Stimulated activated CD8-positive, alpha-beta memory T cell treated with anti-CD3 and anti-CD28 coated beads, Interleukin-7, amount 100 ng/mL, for 4 hours (primary cell): ENCODE results near the gene GPR152.
"Not testable (repeated sequence)": the region's sequence is repeated elsewhere in the genome, so short reads cannot be mapped to it uniquely, and the experiment has no call there.

Source experiments
- DNase-seq, 2 donors: peaks; one replicate each; pipeline ENCODE4 v3.0.0-alpha.2; 2020; ENCODE audit warnings: low read depth in 2 of 2

Gene GPR152

GRCh38 chr11:67409261-67409666 lies 43.3 kb downstream of the GPR152 start:
- DNase-seq: peak in 1 of 2 donors; percentile 57

GRCh38 chr11:67408437-67409200 lies 43.9 kb downstream of the GPR152 start:
- DNase-seq: no peak

- no peak for DNase-seq
Observed at GRCh38 chr11:67407688-67408163, 44.8 kb downstream of the GPR152 start.

- no peak for DNase-seq
Observed at GRCh38 chr11:67406969-67407687, 45.4 kb downstream of the GPR152 start.

GRCh38 chr11:67406420-67406968 lies 46.0 kb downstream of the GPR152 start:
- DNase-seq: no peak

- DNase-seq: no peak
Observed at GRCh38 chr11:67405688-67406339, 46.7 kb downstream of the GPR152 start.

- no peak for DNase-seq
Observed at GRCh38 chr11:67405196-67405567, 47.3 kb downstream of the GPR152 start.

- DNase-seq: peak in 1 of 2 donors; percentile 50
Observed at GRCh38 chr11:67404515-67405195, 47.9 kb downstream of the GPR152 start.

GRCh38 chr11:67403085-67403484 lies 49.4 kb downstream of the GPR152 start:
- not testable (repeated sequence) for DNase-seq

- DNase-seq: not testable (repeated sequence)
Observed at GRCh38 chr11:67402192-67402839, 50.2 kb downstream of the GPR152 start.

- DNase-seq: peak; percentile 80 to 88
Observed at GRCh38 chr11:67401495-67402191, 50.9 kb downstream of the GPR152 start, which contains the start of gene PPP1CA. Gene PPP1CA, minus strand, starts transcription at chr11:67401858. Its CDS starts 76 bp downstream, at chr11:67401782.
